CD8-positive, alpha-beta memory T cell (primary cell): ENCODE measurements around the gene SRSF1. TPM values are rescaled to one million over a fixed set of nuclear protein-coding genes. Genes with fewer than 3 reads are reported as not detected.

ENCODE experiments used
- CTCF ChIA-PET: fragments of 350-600 bp; sonication (Branson Sonifier 250); formaldehyde crosslinking; loops from one replicate; lab custom pipeline; 2021; ENCODE audit warnings: antibody characterized with exemption; lab: Charles Lee
- POLR2A ChIA-PET: fragments of 350-600 bp; sonication (Branson Sonifier 250); formaldehyde crosslinking; loops from one replicate; lab custom pipeline; 2021; ENCODE audit warnings: antibody characterized with exemption; lab: Charles Lee
- DNase-seq, 5 donors: peaks; one replicate each; pipeline versions ENCODE4 v3.0.0 to v3.0.0-alpha.2; 2020 to 2022; ENCODE audit warnings: mixed read lengths in 1 of 5
- H3K27ac ChIP-seq: one replicate; pipeline ENCODE4 v1.7.0; 2013; ENCODE audit warnings: low read depth, mild to moderate bottlenecking, low read length, moderate library complexity
- H3K27me3 ChIP-seq: 2 replicates; pipeline ENCODE4 v1.7.0; 2013; ENCODE audit warnings: low read length, mild to moderate bottlenecking; ENCODE audit not compliant: insufficient read depth, poor library complexity, severe bottlenecking
- H3K36me3 ChIP-seq: 2 replicates; pipeline ENCODE4 v1.7.0; 2013; ENCODE audit warnings: mild to moderate bottlenecking, low read length, moderate library complexity; ENCODE audit not compliant: insufficient read depth
- H3K4me1 ChIP-seq: 2 replicates; pipeline ENCODE4 v1.7.0; 2013; ENCODE audit warnings: mild to moderate bottlenecking, low read length, moderate library complexity; ENCODE audit not compliant: insufficient read depth
- H3K4me3 ChIP-seq: 2 replicates; pipeline ENCODE4 v1.7.0; 2013; ENCODE audit warnings: mild to moderate bottlenecking, low read length
- H3K9me3 ChIP-seq: 2 replicates; pipeline ENCODE4 v1.7.0; 2013; ENCODE audit warnings: mild to moderate bottlenecking, low read length
- H3K27ac Mint-ChIP-seq, 8 donors: one replicate each; pipeline ENCODE4 v1.8.0; 2020 to 2021; ENCODE audit warnings: mixed read lengths in 8 of 8, mild to moderate bottlenecking in 6 of 8, inconsistent platforms in 3 of 8, moderate library complexity in 3 of 8
- H3K27me3 Mint-ChIP-seq, 2 donors: one replicate each; pipeline ENCODE4 v1.8.0; 2020 to 2021; ENCODE audit warnings: mixed read lengths in 2 of 2, mild to moderate bottlenecking in 1 of 2, moderate library complexity in 1 of 2
- H3K36me3 Mint-ChIP-seq, 3 donors: one replicate each; pipeline ENCODE4 v1.8.0; 2020 to 2021; ENCODE audit warnings: mixed read lengths in 3 of 3, inconsistent platforms in 1 of 3, mild to moderate bottlenecking in 1 of 3
- H3K4me1 Mint-ChIP-seq, 3 donors: one replicate each; pipeline ENCODE4 v1.8.0; 2020 to 2021; ENCODE audit warnings: mixed read lengths in 3 of 3, inconsistent platforms in 1 of 3, mild to moderate bottlenecking in 1 of 3
- H3K4me3 Mint-ChIP-seq, 7 donors: one replicate each; pipeline ENCODE4 v1.8.0; 2020 to 2021; ENCODE audit warnings: mixed read lengths in 7 of 7, mild to moderate bottlenecking in 6 of 7, moderate library complexity in 4 of 7, inconsistent platforms in 2 of 7
- H3K9me3 Mint-ChIP-seq, 5 donors: one replicate each; pipeline ENCODE4 v1.8.0; 2020 to 2022; ENCODE audit warnings: mixed read lengths in 5 of 5, mild to moderate bottlenecking in 3 of 5, moderate library complexity in 2 of 5, inconsistent platforms in 1 of 5
- polyA plus RNA-seq: library from polyadenylated mRNA; unstranded; fragments of 300-500 nt; fragmentation: Illumina TruSeq; gene quantifications from one replicate; pipeline ENCODE4 v1.2.3, GENCODE V29; 2021
- total RNA-seq, 2 experiments: library from RNA; stranded (reverse); gene quantifications; one replicate each; pipeline ENCODE4 v1.2.3, GENCODE V29; 2021

SRSF1 gene
- 100 to 1,000 TPM; 469 to 492 TPM for total RNA-seq
- 50.6 TPM for polyA plus RNA-seq

GRCh38 chr17:58006924-58007780, at the start of gene SRSF1:
Gene SRSF1, minus strand, starts transcription at chr17:58007246. Its CDS starts 109 bp downstream, at chr17:58007137.
- POLR2A ChIA-PET: interaction anchor here (0.6 to 2.8 kb wide), 12 partner anchors 15 to 345 kb away, joined by 3 to 31 read pairs (median 4); partner anchors contain the start of genes DYNLL2, MRPS23, SUPT4H1 and VEZF1
- H3K4me1 Mint-ChIP-seq: peaks cover 48 to 59% (median 56%) of the 10 kb centered on the region in 3 donors
- H3K27me3 Mint-ChIP-seq: peaks cover 0 to 10% of the 10 kb centered on the region in 2 donors
- peaks cover 9 to 57% (median 23%) of the 10 kb centered on the region in 3 donors for H3K36me3 Mint-ChIP-seq
- peak within 1 kb of the TSS; percentile 95 to 100 (median 99) for H3K27ac Mint-ChIP-seq
- Histone ChIP-seq H3K4me3 (peak within 1 kb of the TSS; percentile 86), H3K27me3 (no peaks in the 10 kb centered on the region), H3K36me3 (peaks cover 32% of the 10 kb centered on the region), H3K27ac (peak within 1 kb of the TSS; percentile 96), H3K9me3 (no peaks in the 10 kb centered on the region), H3K4me1 (peaks cover 39% of the 10 kb centered on the region)
- peak within 1 kb of the TSS; percentile 99 to 100 (median 100) for H3K4me3 Mint-ChIP-seq
- DNase-seq: peak; percentile 95 to 99 (median 98)
- CTCF ChIA-PET: interaction anchor here (0.8 to 2.2 kb wide), 15 partner anchors 8 to 309 kb away, joined by 3 to 7 read pairs (median 4); partner anchors contain the start of genes CUEDC1 and VEZF1
- no peaks in the 10 kb centered on the region for H3K9me3 Mint-ChIP-seq

GRCh38 chr17:58056476-58056875, 49.4 kb upstream of the SRSF1 start:
- Mint-ChIP-seq H3K4me3 (no peak overlapping the region), H3K36me3 (peaks cover 0 to 2% (median 0%) of the 10 kb centered on the region in 3 donors), H3K27me3 (peaks cover 3 to 4% of the 10 kb centered on the region in 2 donors), H3K4me1 (peaks cover 0 to 4% (median 4%) of the 10 kb centered on the region in 3 donors), H3K27ac (no peak overlapping the region), H3K9me3 (no peaks in the 10 kb centered on the region)
- no peaks in the 10 kb centered on the region for H3K36me3 ChIP-seq
- H3K4me3 ChIP-seq: no peak overlapping the region
- no peaks in the 10 kb centered on the region for H3K9me3 ChIP-seq
- H3K4me1 ChIP-seq: no peaks in the 10 kb centered on the region
- ChIA-PET CTCF (interaction anchor here (0.5 kb wide), 1 partner anchor 66 kb away, joined by 3 read pairs; no protein-coding TSS in a partner anchor), POLR2A (no interaction called here)
- no peaks in the 10 kb centered on the region for H3K27me3 ChIP-seq
- no peak overlapping the region for H3K27ac ChIP-seq
- no peak for DNase-seq

- ChIA-PET POLR2A (no interaction called here), CTCF (no interaction called here)
- Histone ChIP-seq H3K36me3 (no peaks in the 10 kb centered on the region), H3K4me1 (no peaks in the 10 kb centered on the region), H3K4me3 (no peak overlapping the region), H3K9me3 (no peaks in the 10 kb centered on the region), H3K27me3 (no peaks in the 10 kb centered on the region), H3K27ac (no peak overlapping the region)
- no peaks in the 10 kb centered on the region for H3K9me3 Mint-ChIP-seq
- H3K36me3 Mint-ChIP-seq: peaks cover 0 to 2% (median 0%) of the 10 kb centered on the region in 3 donors
- no peak overlapping the region for H3K27ac Mint-ChIP-seq
- H3K4me1 Mint-ChIP-seq: peaks cover 0 to 4% (median 4%) of the 10 kb centered on the region in 3 donors
- no peak overlapping the region for H3K4me3 Mint-ChIP-seq
- peaks cover 2 to 3% of the 10 kb centered on the region in 2 donors for H3K27me3 Mint-ChIP-seq
- no peak for DNase-seq
Observed at GRCh38 chr17:58054641-58055040, 47.6 kb upstream of the SRSF1 start.

GRCh38 chr17:58052945-58053715, 46.1 kb upstream of the SRSF1 start:
- peak overlapping the region in 1 of 8 donors; percentile 9 for H3K27ac Mint-ChIP-seq
- no peaks in the 10 kb centered on the region for H3K27me3 ChIP-seq
- H3K4me3 ChIP-seq: no peak overlapping the region
- peaks cover 0 to 4% (median 4%) of the 10 kb centered on the region in 3 donors for H3K4me1 Mint-ChIP-seq
- H3K27me3 Mint-ChIP-seq: peaks cover 4 to 5% of the 10 kb centered on the region in 2 donors
- H3K36me3 ChIP-seq: no peaks in the 10 kb centered on the region
- no peaks in the 10 kb centered on the region for H3K9me3 ChIP-seq
- DNase-seq: no peak
- no peaks in the 10 kb centered on the region for H3K9me3 Mint-ChIP-seq
- H3K4me1 ChIP-seq: no peaks in the 10 kb centered on the region
- ChIA-PET POLR2A (no interaction called here), CTCF (interaction anchor here (1.1 kb wide), 1 partner anchor 54 kb away, joined by 3 read pairs; no protein-coding TSS in a partner anchor)
- H3K27ac ChIP-seq: no peak overlapping the region
- H3K4me3 Mint-ChIP-seq: peak overlapping the region in 1 of 7 donors; percentile 30
- H3K36me3 Mint-ChIP-seq: peaks cover 0 to 2% (median 0%) of the 10 kb centered on the region in 3 donors

- no peaks in the 10 kb centered on the region for H3K27me3 ChIP-seq
Observed at GRCh38 chr17:58052407-58052806, 45.4 kb upstream of the SRSF1 start.

DNA sequence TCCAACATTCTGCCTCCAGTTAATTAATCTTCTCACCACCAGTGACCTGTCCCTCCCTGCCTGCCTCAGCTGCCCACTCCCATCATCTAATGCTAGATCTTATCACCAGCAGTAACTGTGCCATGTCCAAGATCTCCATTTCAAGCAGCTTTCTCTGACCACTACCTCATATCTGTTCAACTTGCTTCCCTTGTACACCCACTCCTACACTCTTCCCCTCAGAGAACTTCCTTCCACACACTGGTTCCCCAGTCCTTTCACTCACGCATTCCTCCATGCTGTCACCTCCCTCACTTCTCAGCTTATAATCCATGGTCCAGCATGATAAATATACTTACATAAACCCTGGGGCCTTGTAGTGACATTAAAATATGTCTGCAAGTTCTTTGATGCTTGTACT, 44.4 kb upstream of the SRSF1 start:
- POLR2A ChIA-PET: no interaction called here
- Histone ChIP-seq H3K4me3 (no peak overlapping the region), H3K36me3 (no peaks in the 10 kb centered on the region), H3K9me3 (no peaks in the 10 kb centered on the region), H3K27me3 (no peaks in the 10 kb centered on the region), H3K4me1 (no peaks in the 10 kb centered on the region), H3K27ac (no peak overlapping the region)
- Mint-ChIP-seq H3K36me3 (peaks cover 0 to 2% (median 0%) of the 10 kb centered on the region in 3 donors), H3K27ac (no peak overlapping the region), H3K27me3 (peaks cover 5 to 14% of the 10 kb centered on the region in 2 donors), H3K4me1 (peaks cover 0 to 4% (median 4%) of the 10 kb centered on the region in 3 donors), H3K9me3 (no peaks in the 10 kb centered on the region), H3K4me3 (no peak overlapping the region)
- CTCF ChIA-PET: no interaction called here
- DNase-seq: no peak

More at GRCh38 chr17:58052407-58052806, 45.4 kb upstream of the SRSF1 start:
- ChIA-PET CTCF (interaction anchor here (1.1 kb wide), 1 partner anchor 53 kb away, joined by 3 read pairs; no protein-coding TSS in a partner anchor), POLR2A (no interaction called here)
- Histone ChIP-seq H3K27ac (no peak overlapping the region), H3K4me3 (no peak overlapping the region), H3K9me3 (no peaks in the 10 kb centered on the region), H3K4me1 (no peaks in the 10 kb centered on the region), H3K36me3 (no peaks in the 10 kb centered on the region)
- H3K36me3 Mint-ChIP-seq: peaks cover 0 to 2% (median 0%) of the 10 kb centered on the region in 3 donors
- H3K27ac Mint-ChIP-seq: peak overlapping the region in 1 of 8 donors; percentile 58
- DNase-seq: no peak
- H3K4me3 Mint-ChIP-seq: no peak overlapping the region
- H3K4me1 Mint-ChIP-seq: peaks cover 0 to 4% (median 4%) of the 10 kb centered on the region in 3 donors
- H3K9me3 Mint-ChIP-seq: no peaks in the 10 kb centered on the region
- peaks cover 4 to 10% of the 10 kb centered on the region in 2 donors for H3K27me3 Mint-ChIP-seq

GRCh38 chr17:58050966-58051365, 43.9 kb upstream of the SRSF1 start:
- Histone ChIP-seq H3K4me3 (no peak overlapping the region), H3K4me1 (no peaks in the 10 kb centered on the region), H3K27ac (no peak overlapping the region), H3K36me3 (no peaks in the 10 kb centered on the region), H3K9me3 (no peaks in the 10 kb centered on the region), H3K27me3 (no peaks in the 10 kb centered on the region)
- no peak for DNase-seq
- no peak overlapping the region for H3K4me3 Mint-ChIP-seq
- peaks cover 0 to 4% (median 4%) of the 10 kb centered on the region in 3 donors for H3K4me1 Mint-ChIP-seq
- no peak overlapping the region for H3K27ac Mint-ChIP-seq
- POLR2A ChIA-PET: no interaction called here
- peaks cover 0 to 2% (median 0%) of the 10 kb centered on the region in 3 donors for H3K36me3 Mint-ChIP-seq
- H3K27me3 Mint-ChIP-seq: peaks cover 5 to 18% of the 10 kb centered on the region in 2 donors
- H3K9me3 Mint-ChIP-seq: no peaks in the 10 kb centered on the region
- CTCF ChIA-PET: no interaction called here
